ENCODE measurements around the gene OSCAR.

OSCAR gene

GRCh38 chr19:54069470-54069869, 31.1 kb downstream of the OSCAR start:
- no peak for DNase-seq (ENCODE audit: extremely low read depth, low read depth)
- no peak for TF ChIP-seq CTCF (IDR thresholded peaks at IDR 0.05; ENCODE audit: low read depth, low read length)

- no peak for TF ChIP-seq CTCF (IDR thresholded peaks at IDR 0.05; ENCODE audit: low read depth, low read length)
- DNase-seq (ENCODE audit: extremely low read depth, low read depth) = no peak
Observed at GRCh38 chr19:54063350-54064116, 37.1 kb downstream of the OSCAR start, which contains the start of gene VSTM1. VSTM1 (minus strand) TSS chr19:54063897; CDS start chr19:54063777, 120 bp downstream.

GRCh38 chr19:54062643-54063042, 38.0 kb downstream of the OSCAR start:
- no peak for TF ChIP-seq CTCF (IDR thresholded peaks at IDR 0.05; ENCODE audit: low read depth, low read length)
- DNase-seq (ENCODE audit: extremely low read depth, low read depth) = no peak

GRCh38 chr19:54047616-54048015, 53.0 kb downstream of the OSCAR start:
- no peak for DNase-seq (ENCODE audit: extremely low read depth, low read depth)
- no peak for TF ChIP-seq CTCF (IDR thresholded peaks at IDR 0.05; ENCODE audit: low read depth, low read length)

GRCh38 chr19:54045771-54046170, 54.8 kb downstream of the OSCAR start:
- TF ChIP-seq CTCF (IDR thresholded peaks at IDR 0.05; ENCODE audit: low read depth, low read length) = no peak
- DNase-seq (ENCODE audit: extremely low read depth, low read depth) = no peak
